Measurements from ENCODE around the gene BCL7C. TPM values are rescaled to one million over a fixed set of nuclear protein-coding genes. Genes with fewer than 3 reads are reported as not detected.

Gene BCL7C
- total and polyA plus RNA-seq, 2 of the 8 experiments (the other 6 are each of a cell fraction or from before 2014, with no cell fraction given) = 8.6 to 17.2 TPM

- Histone ChIP-seq H3K23ac (ENCODE audit: insufficient read length) (no peak overlapping the region), H4K5ac (ENCODE audit: insufficient read length, low read depth, low read length) (no peak overlapping the region), H3K36me3 (ENCODE audit: control insufficient read depth in 2 of 4, insufficient read depth in 4 of 4, low read length in 3 of 4) (no peaks in the 10 kb centered on the region), H3K9ac (replicated peaks in 1 of 4; ENCODE audit: extremely low read depth in 1 of 4, low read depth in 3 of 4, low read length in 3 of 4) (no peak overlapping the region), H3K27ac (ENCODE audit: low read depth, low read length) (no peak overlapping the region), H3K23me2 (ENCODE audit: low read depth, low read length) (no peaks in the 10 kb centered on the region; the same call in 1 of the 2 replicates), H4K8ac (ENCODE audit: extremely low read depth, insufficient read depth, low read length) (no peak overlapping the region), H3K14ac (ENCODE audit: insufficient read length) (no peak overlapping the region), H3K18ac (ENCODE audit: extremely low read depth, low read length) (no peak overlapping the region), H3K79me1 (ENCODE audit: low read depth, low read length) (no peaks in the 10 kb centered on the region), H2BK12ac (ENCODE audit: low read depth, low read length) (no peak overlapping the region), H3K4me2 (ENCODE audit: insufficient read depth in 1 of 2, low read depth in 2 of 2, low read length in 2 of 2) (no peak overlapping the region), H4K20me1 (replicated peaks in 1 of 2; ENCODE audit: control insufficient read depth in 1 of 2, insufficient read depth in 2 of 2, low read length in 2 of 2) (no peaks in the 10 kb centered on the region), H3K4me1 (replicated peaks in 1 of 4; ENCODE audit: control insufficient read depth in 3 of 4, insufficient read depth in 4 of 4, low read length in 3 of 4) (peaks cover 0 to 11% (median 9%) of the 10 kb centered on the region in 4 experiments; a peak in 6 of 7 replicates), H3K27me3 (replicated peaks in 1 of 4; ENCODE audit: control insufficient read depth in 3 of 4, extremely low read depth in 1 of 4, insufficient read depth in 3 of 4, low read length in 3 of 4) (0 out of 7 replicates have a peak, but pooled peaks cover 0 to 5% (median 0%) of the 10 kb centered on the region in 4 experiments), H2BK5ac (ENCODE audit: low read depth, low read length) (no peak overlapping the region), H2BK120ac (replicated peaks; ENCODE audit: low read depth, low read length) (no peak overlapping the region), H2AK5ac (ENCODE audit: low read depth, low read length) (no peak overlapping the region), H2AFZ (ENCODE audit: low read length) (no peak overlapping the region), H3K56ac (replicated peaks; ENCODE audit: insufficient read length, low read depth, low read length) (no peak overlapping the region), H2BK15ac (ENCODE audit: low read length) (no peak overlapping the region), H4K91ac (replicated peaks; ENCODE audit: insufficient read length, low read length) (no peak overlapping the region), H3K4me3 (ENCODE audit: extremely low read depth in 1 of 4, insufficient read depth in 2 of 4, low read depth in 3 of 4, low read length in 4 of 4) (no peak overlapping the region), H2BK20ac (ENCODE audit: low read length) (no peak overlapping the region), H3K79me2 (ENCODE audit: control insufficient read depth in 1 of 2, insufficient read depth in 2 of 2, low read length in 2 of 2) (no peaks in the 10 kb centered on the region), H3K9me3 (ENCODE audit: insufficient read depth in 2 of 2, low read depth in 1 of 2, low read length in 1 of 2) (no peaks in the 10 kb centered on the region), H3K4ac (replicated peaks; ENCODE audit: insufficient read length, low read depth, low read length) (no peak overlapping the region)
- no peak for DNase-seq (ENCODE audit: low read depth in 1 of 2, low spot score in 2 of 2)
- 87% methylated on average over 4 of the region's 4 CpGs; no CpG with 5 or more reads in 1 of the 2 experiments for WGBS, 2 experiments (ENCODE audit: extremely low coverage in 1 of 2, insufficient coverage in 1 of 2, insufficient read length in 1 of 2, insufficient replicate concordance in 2 of 2, low coverage in 1 of 2, low lambda C conversion rate in 2 of 2, missing lambda C conversion rate in 1 of 2)
- TF ChIP-seq SIN3A (conservative IDR thresholded peaks at IDR 0.05 in 1 of 2, IDR thresholded peaks at IDR 0.05 in 1 of 2; ENCODE audit: low read depth in 1 of 2, low read length in 2 of 2) = no peak
- no peak for TF ChIP-seq CTCF (IDR thresholded peaks at IDR 0.05; ENCODE audit: control extremely low read depth in 1 of 3, insufficient read depth in 1 of 3, low read depth in 1 of 3, low read length in 3 of 3)
- no peak for TF ChIP-seq EP300 (IDR thresholded peaks at IDR 0.05; ENCODE audit: borderline replicate concordance in 1 of 2, low read depth in 2 of 2, low read length in 2 of 2)
- FAIRE-seq = no peak
- ChIA-PET CTCF (ENCODE audit: partially characterized antibody) (interaction anchor here (1.2 to 3.1 kb wide), 3 partner anchors 35 to 64 kb away, joined by 3 to 11 read pairs (median 4); no protein-coding TSS in a partner anchor), POLR2A (ENCODE audit: partially characterized antibody) (interaction anchor here (0.8 to 1.5 kb wide), 3 partner anchors 14 to 273 kb away, joined by 3 to 4 read pairs (median 4); no protein-coding TSS in a partner anchor)
These were observed 13.2 kb upstream of the BCL7C start for GRCh38 chr16:30907064-30907463.
